ENCODE results near the gene STH.

- TF ChIP-seq CTCF (IDR thresholded peaks at IDR 0.05) (no peak), POLR2AphosphoS5 (IDR thresholded peaks at IDR 0.05) (no peak), POLR2A (IDR thresholded peaks at IDR 0.05) (no peak), EP300 (IDR thresholded peaks at IDR 0.05) (no peak)
These were observed 48.2 kb upstream of the STH start for GRCh38 chr17:45950888-45951287.

All from sigmoid colon (tissue), 4 donors.